K562 (cell line): ENCODE measurements around the gene IL34. TPM values are rescaled to one million over a fixed set of nuclear protein-coding genes. Genes with fewer than 3 reads are reported as not detected.

ENCODE experiments used
- ATAC-seq: fragments of 200-7000 bp; cut with Tn5 transposase; 3 replicates; pipeline ENCODE4 v1.9.1; 2020; ENCODE audit warnings: moderate library complexity
- BruUV-seq: library from RNA; stranded (reverse); fragments of 400-500 nt; replicated peaks from 2 replicates; lab custom pipeline; 2021; lab: Mats Ljungman, UMichigan
- CTCF ChIA-PET: fragments of 300-600 bp; formaldehyde crosslinking; extraction: SDS; loops from one replicate; lab custom pipeline; 2021; ENCODE audit warnings: low intra/inter-chr PET ratio; lab: Yijun Ruan, JAX
- POLR2A ChIA-PET: fragments of 300-600, 350-650 bp; sonication (Branson Sonifier 250); formaldehyde crosslinking; extraction: SDS; loops from one replicate; lab custom pipeline; 2021; ENCODE audit warnings: antibody characterized with exemption, inconsistent platforms; lab: Yijun Ruan, JAX
- DNase-seq, 4 experiments: peaks; one replicate each; pipeline versions ENCODE4 v3.0.0 to v3.0.0-alpha.2; 2011 to 2018; ENCODE audit warnings: low spot score in 3 of 4, mixed read lengths in 3 of 4; ENCODE audit errors: extremely low read depth in 1 of 4
- FAIRE-seq: peaks from 2 replicates; lab custom pipeline; 2011; peaks lifted over from hg19 to GRCh38; lab: Jason Lieb, UNC
- H2AFZ ChIP-seq: 2 replicates; pipeline ENCODE4 v1.6.0; 2011; ENCODE audit warnings: low read depth, low read length, control low read depth, inconsistent platforms
- H3K27ac ChIP-seq: fragments of 200-600 bp; 3 replicates; pipeline ENCODE4 v1.8.0; 2011; ENCODE audit warnings: low read depth, mild to moderate bottlenecking, control low read depth, inconsistent platforms, low read length, moderate library complexity, mixed read lengths; ENCODE audit errors: extremely low read depth
- H3K27me3 ChIP-seq, 2 experiments: fragments of 300-600 bp in 1 of 2; 2 replicates in 1 of 2; 3 replicates in 1 of 2; pipeline versions ENCODE4 v1.6.0 to v1.8.0; 2011; ENCODE audit warnings: inconsistent platforms in 2 of 2, low read length in 2 of 2, mild to moderate bottlenecking in 1 of 2, mixed read lengths in 1 of 2, moderate library complexity in 1 of 2; ENCODE audit not compliant: control insufficient read depth in 2 of 2, insufficient read depth in 2 of 2
- H3K36me3 ChIP-seq: fragments of 300-600 bp; 3 replicates; pipeline ENCODE4 v1.8.0; 2011; ENCODE audit warnings: mild to moderate bottlenecking, low read length, inconsistent platforms; ENCODE audit not compliant: control insufficient read depth, insufficient read depth
- H3K4me1 ChIP-seq, 2 experiments: fragments of 200-600 bp in 1 of 2; replicated peaks in 1 of 2; 2 replicates in 1 of 2; 3 replicates in 1 of 2; pipeline versions ENCODE4 v1.5.1 to v1.8.0; 2011; ENCODE audit warnings: inconsistent platforms in 2 of 2, low read length in 2 of 2, mild to moderate bottlenecking in 1 of 2, mixed read lengths in 1 of 2, moderate library complexity in 1 of 2; ENCODE audit not compliant: control insufficient read depth in 2 of 2, insufficient read depth in 2 of 2
- H3K4me2 ChIP-seq: 2 replicates; pipeline ENCODE4 v1.6.1; 2011; ENCODE audit warnings: low read length, control low read depth, inconsistent platforms, mixed read lengths; ENCODE audit not compliant: insufficient read depth
- H3K4me3 ChIP-seq: fragments of 200-600 bp; sonication (generic), shearing (Covaris generic); 2 replicates; pipeline ENCODE4 v1.5.1; 2016; ENCODE audit warnings: control low read depth, inconsistent platforms
- H3K79me2 ChIP-seq: fragments of 200-600 bp; 3 replicates; pipeline ENCODE4 v1.8.0; 2011; ENCODE audit warnings: low read length, inconsistent platforms; ENCODE audit not compliant: control insufficient read depth, insufficient read depth
- H3K9ac ChIP-seq, 2 experiments: 2 replicates each; pipeline versions ENCODE4 v1.6.0 to v1.6.1; 2011; ENCODE audit warnings: low read depth in 2 of 2, low read length in 2 of 2, control low read depth in 1 of 2, inconsistent platforms in 1 of 2, mild to moderate bottlenecking in 1 of 2, mixed read lengths in 1 of 2; ENCODE audit not compliant: insufficient read depth in 1 of 2
- H3K9me1 ChIP-seq: one replicate; pipeline ENCODE4 v1.6.0; 2011; ENCODE audit warnings: inconsistent platforms, mild to moderate bottlenecking, low read length, moderate library complexity; ENCODE audit not compliant: control insufficient read depth, insufficient read depth
- H3K9me3 ChIP-seq: replicated peaks from 2 replicates; pipeline ENCODE4 v1.5.1; 2011; ENCODE audit warnings: low read depth, low read length, inconsistent platforms; ENCODE audit not compliant: control insufficient read depth, insufficient read depth
- H4K20me1 ChIP-seq: replicated peaks from 2 replicates; pipeline ENCODE4 v1.6.1; 2011; ENCODE audit warnings: low read length, inconsistent platforms, mixed read lengths; ENCODE audit not compliant: control insufficient read depth, insufficient read depth
- CBX2 ChIP-seq: fragments of 200-600 bp; sonication (generic); IDR thresholded peaks from one replicate; pipeline ENCODE4 v1.6.1; 2012; ENCODE audit warnings: mild to moderate bottlenecking, low read length, inconsistent platforms; ENCODE audit not compliant: insufficient read depth, poor library complexity, severe bottlenecking
- CXXC5 ChIP-seq: fragments of 250-450 bp; sonication (Bioruptor Pico); IDR thresholded peaks from 2 replicates; pipeline ENCODE4 v1.8.0; 2022; ENCODE audit warnings: inconsistent platforms, mild to moderate bottlenecking, moderate library complexity
- LCOR ChIP-seq: sonication (generic); formaldehyde crosslinking; IDR thresholded peaks from 2 replicates; pipeline ENCODE4 v1.8.0; 2022; ENCODE audit warnings: mild to moderate bottlenecking, missing genetic modification reagents
- MTA1 ChIP-seq: fragments of 450-650 bp; IDR thresholded peaks from 2 replicates; pipeline ENCODE4 v1.6.1; 2017; ENCODE audit warnings: borderline replicate concordance
- PRPF4 ChIP-seq: fragments of 200-400 bp; formaldehyde crosslinking; IDR thresholded peaks from one replicate; pipeline ENCODE4 v1.6.1; 2017; ENCODE audit warnings: low read length, low read depth, mild to moderate bottlenecking; ENCODE audit not compliant: insufficient read depth, poor library complexity, severe bottlenecking
- SP1 ChIP-seq: sonication (generic); formaldehyde crosslinking; IDR thresholded peaks from 2 replicates; pipeline ENCODE4 v1.8.1; 2022; ENCODE audit warnings: mild to moderate bottlenecking, missing genetic modification reagents
- SRSF1 ChIP-seq: fragments of 200-400 bp; formaldehyde crosslinking; IDR thresholded peaks from 2 replicates; pipeline ENCODE4 v1.6.1; 2017; ENCODE audit warnings: mild to moderate bottlenecking, low read depth, low read length, moderate library complexity
- ZNF212 ChIP-seq: fragments of 450-650 bp; formaldehyde crosslinking; IDR thresholded peaks from 2 replicates; pipeline ENCODE4 v1.4.0; 2020; ENCODE audit warnings: mild to moderate bottlenecking
- ZNF354B ChIP-seq: fragments of 250-450 bp; sonication (Bioruptor Pico); IDR thresholded peaks from 2 replicates; pipeline ENCODE4 v1.4.0; 2020
- ZNF551 ChIP-seq: fragments of 250-450 bp; sonication (Bioruptor Pico); IDR thresholded peaks from 2 replicates; pipeline ENCODE4 v1.5.0; 2021; ENCODE audit warnings: mild to moderate bottlenecking, moderate library complexity
- ZNF79 ChIP-seq: fragments of 250-450 bp; sonication (Bioruptor Pico); IDR thresholded peaks from 2 replicates; pipeline ENCODE4 v1.4.0; 2020; ENCODE audit warnings: low read depth, mild to moderate bottlenecking, moderate library complexity
- WGBS: fragments of 100-300 bp; shearing (Covaris generic); methylation state at CpG from one replicate; pipeline ENCODE4 v1.1.6; 2016; ENCODE audit warnings: low coverage, mixed read lengths; ENCODE audit not compliant: insufficient coverage; ENCODE audit errors: missing lambda C conversion rate; 5-methylcytosine and 5-hydroxymethylcytosine counted together
- in situ Hi-C: fragments of 300-500 bp; cut with MboI; formaldehyde crosslinking; loops from 4 replicates; pipeline ENCODE4 v1.15.0; 2018; ENCODE audit warnings: inconsistent platforms, mixed read lengths
- intact Hi-C: fragments of 100-400 bp; cut with micrococcal nuclease; formaldehyde crosslinking; loops from 2 replicates; pipeline ENCODE4 v1.14.2; 2022
- polyA plus RNA-seq, 8 experiments: library from polyadenylated mRNA; depleted of rRNA in 4 of 8; stranded (reverse) in 5 of 8; unstranded in 3 of 8; fragments of >200 nt; fragmentation: Nextera tagmentation in 2 of 8; fragmentation: Illumina TruSeq in 1 of 8; extraction: Ambion mirVana in 2 of 8; extraction: Trizol in 1 of 8; gene quantifications; 2 replicates each; pipeline versions ENCODE4 v1.2.1 to v1.2.3, GENCODE V29; 2011 to 2014; ENCODE audit warnings: inconsistent platforms in 1 of 8, missing spikeins in 1 of 8
- total RNA-seq, 7 experiments: library from RNA; depleted of rRNA in 6 of 7; stranded (reverse); fragments of >200 nt in 6 of 7; fragmentation: Illumina TruSeq in 2 of 7; extraction: Trizol in 2 of 7; gene quantifications; 2 replicates each; pipeline versions ENCODE4 v1.2.1 to v1.2.3, GENCODE V29; 2011 to 2021; ENCODE audit warnings: low replicate concordance in 1 of 7
- TF ChIP-seq, protein P1 (sequence below): fragments of 250-450 bp; sonication (Bioruptor Pico); IDR thresholded peaks from 2 replicates; pipeline ENCODE4 v1.5.0; 2022; ENCODE audit warnings: mild to moderate bottlenecking
- TF ChIP-seq, protein P2 (sequence below), 2 experiments: IDR thresholded peaks; 2 replicates each; pipeline ENCODE4 v1.6.1; 2012; ENCODE audit warnings: improper control_type of control experiment in 2 of 2, low read depth in 2 of 2, low read length in 2 of 2, borderline replicate concordance in 1 of 2
- TF ChIP-seq, protein P3 (sequence below), 2 experiments: fragments of 450-650 bp in 1 of 2; IDR thresholded peaks; 2 replicates each; pipeline ENCODE4 v1.6.1; 2011 to 2017; ENCODE audit warnings: low read depth in 2 of 2, antibody characterized with exemption in 1 of 2, borderline replicate concordance in 1 of 2, low read length in 1 of 2, mild to moderate bottlenecking in 1 of 2, mixed read lengths in 1 of 2; ENCODE audit not compliant: control insufficient read depth in 1 of 2

IL34 gene
- total and polyA plus RNA-seq, 9 of the 15 experiments (the other 6 are each of a cell fraction or from before 2014, with no cell fraction given), result 0.07 to 0.18 (median 0.10) TPM; not detected in 6

DNA sequence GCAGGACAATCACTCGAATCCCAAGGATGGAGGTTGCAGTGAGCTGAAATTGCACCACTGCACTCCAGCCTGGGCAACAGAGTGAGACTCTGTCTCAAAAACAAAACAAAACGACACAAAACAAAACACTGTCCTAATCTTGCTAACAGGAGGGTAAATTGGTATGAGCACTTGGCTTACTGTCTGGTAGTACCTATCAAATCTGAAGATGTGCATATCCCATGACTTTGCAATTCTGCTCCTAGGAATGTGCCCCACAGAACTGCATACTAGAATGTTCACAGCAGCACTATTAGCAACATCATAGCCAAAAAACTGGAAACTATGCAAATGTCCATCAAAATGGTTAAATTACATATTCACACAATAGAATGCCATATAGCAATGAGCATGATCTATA is 23.8 kb downstream of the IL34 start:
- Histone ChIP-seq H3K4me2 (no peak overlapping the region), H3K36me3 (peaks cover 92% of the 10 kb centered on the region), H3K27ac (no peak overlapping the region), H3K79me2 (no peaks in the 10 kb centered on the region; the same call in 2 of the 3 replicates), H2AFZ (no peak overlapping the region), H3K4me1 (peaks cover 0 to 2% of the 10 kb centered on the region in 2 experiments; a peak in 1 of 5 replicates), H3K9me3 (no peaks in the 10 kb centered on the region), H4K20me1 (no peaks in the 10 kb centered on the region), H3K4me3 (no peak overlapping the region), H3K9me1 (no peaks in the 10 kb centered on the region), H3K9ac (no peak overlapping the region), H3K27me3 (no peaks in the 10 kb centered on the region)
- 84% methylated on average over 2 of the region's 2 CpGs for WGBS
- ChIA-PET POLR2A (no interaction called here), CTCF (no interaction called here)
- in situ Hi-C loops (no loop called here), intact Hi-C loops (loop anchor here (5.0 kb wide), 1 partner anchor 97 kb away; no protein-coding TSS in a partner anchor)
- DNase-seq, result no peak
- no peak for TF ChIP-seq PRPF4
- no peak for TF ChIP-seq SP1 (CRISPR knock-in tag)
- no peak for TF ChIP-seq MTA1
- TF ChIP-seq, protein P1, sequence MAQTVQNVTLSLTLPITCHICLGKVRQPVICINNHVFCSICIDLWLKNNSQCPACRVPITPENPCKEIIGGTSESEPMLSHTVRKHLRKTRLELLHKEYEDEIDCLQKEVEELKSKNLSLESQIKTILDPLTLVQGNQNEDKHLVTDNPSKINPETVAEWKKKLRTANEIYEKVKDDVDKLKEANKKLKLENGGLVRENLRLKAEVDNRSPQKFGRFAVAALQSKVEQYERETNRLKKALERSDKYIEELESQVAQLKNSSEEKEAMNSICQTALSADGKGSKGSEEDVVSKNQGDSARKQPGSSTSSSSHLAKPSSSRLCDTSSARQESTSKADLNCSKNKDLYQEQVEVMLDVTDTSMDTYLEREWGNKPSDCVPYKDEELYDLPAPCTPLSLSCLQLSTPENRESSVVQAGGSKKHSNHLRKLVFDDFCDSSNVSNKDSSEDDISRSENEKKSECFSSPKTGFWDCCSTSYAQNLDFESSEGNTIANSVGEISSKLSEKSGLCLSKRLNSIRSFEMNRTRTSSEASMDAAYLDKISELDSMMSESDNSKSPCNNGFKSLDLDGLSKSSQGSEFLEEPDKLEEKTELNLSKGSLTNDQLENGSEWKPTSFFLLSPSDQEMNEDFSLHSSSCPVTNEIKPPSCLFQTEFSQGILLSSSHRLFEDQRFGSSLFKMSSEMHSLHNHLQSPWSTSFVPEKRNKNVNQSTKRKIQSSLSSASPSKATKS (CRISPR knock-in tag), result no peak
- no peak for TF ChIP-seq CXXC5 (CRISPR knock-in tag)
- no peak for TF ChIP-seq ZNF551
- TF ChIP-seq CBX2, result no peak
- TF ChIP-seq, protein P2, sequence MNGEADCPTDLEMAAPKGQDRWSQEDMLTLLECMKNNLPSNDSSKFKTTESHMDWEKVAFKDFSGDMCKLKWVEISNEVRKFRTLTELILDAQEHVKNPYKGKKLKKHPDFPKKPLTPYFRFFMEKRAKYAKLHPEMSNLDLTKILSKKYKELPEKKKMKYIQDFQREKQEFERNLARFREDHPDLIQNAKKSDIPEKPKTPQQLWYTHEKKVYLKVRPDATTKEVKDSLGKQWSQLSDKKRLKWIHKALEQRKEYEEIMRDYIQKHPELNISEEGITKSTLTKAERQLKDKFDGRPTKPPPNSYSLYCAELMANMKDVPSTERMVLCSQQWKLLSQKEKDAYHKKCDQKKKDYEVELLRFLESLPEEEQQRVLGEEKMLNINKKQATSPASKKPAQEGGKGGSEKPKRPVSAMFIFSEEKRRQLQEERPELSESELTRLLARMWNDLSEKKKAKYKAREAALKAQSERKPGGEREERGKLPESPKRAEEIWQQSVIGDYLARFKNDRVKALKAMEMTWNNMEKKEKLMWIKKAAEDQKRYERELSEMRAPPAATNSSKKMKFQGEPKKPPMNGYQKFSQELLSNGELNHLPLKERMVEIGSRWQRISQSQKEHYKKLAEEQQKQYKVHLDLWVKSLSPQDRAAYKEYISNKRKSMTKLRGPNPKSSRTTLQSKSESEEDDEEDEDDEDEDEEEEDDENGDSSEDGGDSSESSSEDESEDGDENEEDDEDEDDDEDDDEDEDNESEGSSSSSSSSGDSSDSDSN (IDR thresholded peaks at IDR 0.05; ENCODE audit: borderline replicate concordance in 1 of 2, low read depth in 2 of 2, low read length in 2 of 2), result no peak
- TF ChIP-seq ZNF212, result no peak
- no peak for TF ChIP-seq SRSF1
- no peak for TF ChIP-seq LCOR (CRISPR knock-in tag)
- TF ChIP-seq, protein P3, sequence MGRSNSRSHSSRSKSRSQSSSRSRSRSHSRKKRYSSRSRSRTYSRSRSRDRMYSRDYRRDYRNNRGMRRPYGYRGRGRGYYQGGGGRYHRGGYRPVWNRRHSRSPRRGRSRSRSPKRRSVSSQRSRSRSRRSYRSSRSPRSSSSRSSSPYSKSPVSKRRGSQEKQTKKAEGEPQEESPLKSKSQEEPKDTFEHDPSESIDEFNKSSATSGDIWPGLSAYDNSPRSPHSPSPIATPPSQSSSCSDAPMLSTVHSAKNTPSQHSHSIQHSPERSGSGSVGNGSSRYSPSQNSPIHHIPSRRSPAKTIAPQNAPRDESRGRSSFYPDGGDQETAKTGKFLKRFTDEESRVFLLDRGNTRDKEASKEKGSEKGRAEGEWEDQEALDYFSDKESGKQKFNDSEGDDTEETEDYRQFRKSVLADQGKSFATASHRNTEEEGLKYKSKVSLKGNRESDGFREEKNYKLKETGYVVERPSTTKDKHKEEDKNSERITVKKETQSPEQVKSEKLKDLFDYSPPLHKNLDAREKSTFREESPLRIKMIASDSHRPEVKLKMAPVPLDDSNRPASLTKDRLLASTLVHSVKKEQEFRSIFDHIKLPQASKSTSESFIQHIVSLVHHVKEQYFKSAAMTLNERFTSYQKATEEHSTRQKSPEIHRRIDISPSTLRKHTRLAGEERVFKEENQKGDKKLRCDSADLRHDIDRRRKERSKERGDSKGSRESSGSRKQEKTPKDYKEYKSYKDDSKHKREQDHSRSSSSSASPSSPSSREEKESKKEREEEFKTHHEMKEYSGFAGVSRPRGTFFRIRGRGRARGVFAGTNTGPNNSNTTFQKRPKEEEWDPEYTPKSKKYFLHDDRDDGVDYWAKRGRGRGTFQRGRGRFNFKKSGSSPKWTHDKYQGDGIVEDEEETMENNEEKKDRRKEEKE (IDR thresholded peaks at IDR 0.05; ENCODE audit: borderline replicate concordance in 1 of 2, control insufficient read depth in 1 of 2, low read depth in 2 of 2, low read length in 1 of 2), result no peak
- TF ChIP-seq ZNF79 (CRISPR knock-in tag), result no peak
- no peak for TF ChIP-seq ZNF354B (CRISPR knock-in tag)
- no TSS peak for BruUV-seq
- FAIRE-seq, result no peak
- ATAC-seq, result no peak
